ENCODE results near the gene ZDHHC4. TPM values are rescaled to one million over a fixed set of nuclear protein-coding genes. Genes with fewer than 3 reads are reported as not detected.

The ZDHHC4 gene
- total RNA-seq, 4 donors from 2014 or later: 9.4 to 29.4 (median 23.0) TPM

GRCh38 chr7:6621195-6622133, 44.2 kb downstream of the ZDHHC4 start:
- 79 to 84% methylated on average over 12 to 15 of the region's 20 CpGs for WGBS, 2 donors
- no peaks in the 10 kb centered on the region for H3K9me3 ChIP-seq
- intact Hi-C loops (cut with DNase I): no loop called here
- no peak for TF ChIP-seq CTCF (IDR thresholded peaks at IDR 0.05)
- peaks cover 0 to 33% (median 0%) of the 10 kb centered on the region in 3 donors for H3K36me3 ChIP-seq
- H3K27me3 ChIP-seq: no peaks in the 10 kb centered on the region
- H3K4me1 ChIP-seq: peaks cover 0 to 12% (median 0%) of the 10 kb centered on the region in 3 donors
- no peak overlapping the region for H3K27ac ChIP-seq
- DNase-seq: no peak
- no peak overlapping the region for H3K4me3 ChIP-seq

GRCh38 chr7:6622134-6622710, 45.0 kb downstream of the ZDHHC4 start:
- Histone ChIP-seq H3K4me3 (no peak overlapping the region), H3K36me3 (peaks cover 0 to 33% (median 0%) of the 10 kb centered on the region in 3 donors), H3K9me3 (no peaks in the 10 kb centered on the region), H3K27ac (no peak overlapping the region), H3K4me1 (peaks cover 0 to 7% (median 0%) of the 10 kb centered on the region in 3 donors), H3K27me3 (no peaks in the 10 kb centered on the region)
- no peak for DNase-seq
- WGBS, 2 donors: 95% methylated on average over 20 of the region's 67 CpGs; no CpG with 5 or more reads in 1 of the 2 donors
- TF ChIP-seq POLR2A (IDR thresholded peaks at IDR 0.05): no peak
- no peak for TF ChIP-seq CTCF (IDR thresholded peaks at IDR 0.05)
- intact Hi-C loops (cut with DNase I): no loop called here

GRCh38 chr7:6623589-6624245, 46.5 kb downstream of the ZDHHC4 start:
- no peak for DNase-seq
- TF ChIP-seq CTCF (IDR thresholded peaks at IDR 0.05): no peak
- no peak for TF ChIP-seq POLR2A (IDR thresholded peaks at IDR 0.05)
- peaks cover 6 to 18% (median 9%) of the 10 kb centered on the region in 3 donors for H3K4me1 ChIP-seq
- no peak overlapping the region for H3K27ac ChIP-seq
- H3K4me3 ChIP-seq: no peak overlapping the region
- H3K27me3 ChIP-seq: no peaks in the 10 kb centered on the region
- peaks cover 0 to 33% (median 0%) of the 10 kb centered on the region in 3 donors for H3K36me3 ChIP-seq
- intact Hi-C loops (cut with DNase I): no loop called here
- no peaks in the 10 kb centered on the region for H3K9me3 ChIP-seq
- 62 to 66% methylated on average over 7 to 8 of the region's 15 CpGs for WGBS, 2 donors

- Histone ChIP-seq H3K9me3 (no peaks in the 10 kb centered on the region), H3K4me1 (peaks cover 6 to 22% (median 9%) of the 10 kb centered on the region in 3 donors), H3K27me3 (no peaks in the 10 kb centered on the region), H3K4me3 (no peak overlapping the region), H3K36me3 (peaks cover 0 to 33% (median 0%) of the 10 kb centered on the region in 3 donors), H3K27ac (no peak overlapping the region)
- TF ChIP-seq POLR2A (IDR thresholded peaks at IDR 0.05) (no peak), CTCF (IDR thresholded peaks at IDR 0.05) (no peak)
- intact Hi-C loops (cut with DNase I): no loop called here
- 66 to 76% methylated on average over 3 of the region's 3 CpGs for WGBS, 2 donors
- DNase-seq: no peak
Measured at GRCh38 chr7:6624246-6624611, 47.0 kb downstream of the ZDHHC4 start.
